HEK293 (cell line): ENCODE measurements around the gene SART3.

Experiments
- BCL11A ChIP-seq: fragments of 450-650 bp; formaldehyde crosslinking; IDR thresholded peaks from 2 replicates; pipeline ENCODE4 v1.5.1; 2016; ENCODE audit warnings: low read depth, missing biosample characterization, missing genetic modification characterization
- BCL11B ChIP-seq: fragments of 450-650 bp; formaldehyde crosslinking; IDR thresholded peaks from 2 replicates; pipeline ENCODE4 v1.5.1; 2016; ENCODE audit warnings: low read depth, missing biosample characterization, missing genetic modification characterization
- GFI1B ChIP-seq: fragments of 450-650 bp; formaldehyde crosslinking; IDR thresholded peaks from 2 replicates; pipeline ENCODE4 v1.5.1; 2016; ENCODE audit warnings: missing biosample characterization, missing genetic modification characterization
- GLI2 ChIP-seq: fragments of 450-650 bp; formaldehyde crosslinking; IDR thresholded peaks from 2 replicates; pipeline ENCODE4; 2017; ENCODE audit warnings: missing biosample characterization, missing genetic modification characterization, low read depth, borderline replicate concordance
- KLF16 ChIP-seq: fragments of 450-650 bp; formaldehyde crosslinking; IDR thresholded peaks from 2 replicates; pipeline ENCODE4 v1.5.1; 2017; ENCODE audit warnings: missing biosample characterization, missing genetic modification characterization
- KLF17 ChIP-seq: fragments of 450-650 bp; formaldehyde crosslinking; IDR thresholded peaks from 2 replicates; pipeline ENCODE4 v1.5.1; 2016; ENCODE audit warnings: missing biosample characterization, missing genetic modification characterization
- KLF7 ChIP-seq: fragments of 450-650 bp; formaldehyde crosslinking; IDR thresholded peaks from 2 replicates; pipeline ENCODE4 v1.5.1; 2016; ENCODE audit warnings: missing biosample characterization, missing genetic modification characterization, borderline replicate concordance
- PATZ1 ChIP-seq: fragments of 450-650 bp; formaldehyde crosslinking; IDR thresholded peaks from 2 replicates; pipeline ENCODE4 v1.5.1; 2016; ENCODE audit warnings: missing biosample characterization, missing genetic modification characterization
- PRDM4 ChIP-seq: fragments of 450-650 bp; formaldehyde crosslinking; IDR thresholded peaks from 2 replicates; pipeline ENCODE4 v1.5.1; 2017; ENCODE audit warnings: missing biosample characterization, missing genetic modification characterization
- SP3 ChIP-seq: fragments of 450-650 bp; formaldehyde crosslinking; IDR thresholded peaks from 2 replicates; pipeline ENCODE4 v1.5.1; 2016; ENCODE audit warnings: missing biosample characterization, missing genetic modification characterization
- ZBTB11 ChIP-seq: fragments of 450-650 bp; formaldehyde crosslinking; conservative IDR thresholded peaks from 2 replicates; pipeline ENCODE4 v1.5.1; 2016; ENCODE audit warnings: low read depth, missing biosample characterization, missing genetic modification characterization
- ZFHX2 ChIP-seq: fragments of 450-650 bp; formaldehyde crosslinking; conservative IDR thresholded peaks from 2 replicates; pipeline ENCODE4 v1.5.1; 2016; ENCODE audit warnings: missing biosample characterization, missing genetic modification characterization
- ZFP37 ChIP-seq: fragments of 450-650 bp; formaldehyde crosslinking; IDR thresholded peaks from 2 replicates; pipeline ENCODE4 v1.5.1; 2016; ENCODE audit warnings: missing biosample characterization, missing genetic modification characterization
- ZFP69B ChIP-seq: fragments of 450-650 bp; formaldehyde crosslinking; IDR thresholded peaks from 2 replicates; pipeline ENCODE4 v1.5.1; 2016; ENCODE audit warnings: missing biosample characterization, missing genetic modification characterization
- ZNF133 ChIP-seq: fragments of 450-650 bp; formaldehyde crosslinking; IDR thresholded peaks from 2 replicates; pipeline ENCODE4 v1.5.1; 2016; ENCODE audit warnings: missing biosample characterization, missing genetic modification characterization
- ZNF155 ChIP-seq: fragments of 450-650 bp; formaldehyde crosslinking; IDR thresholded peaks from 2 replicates; pipeline ENCODE4 v1.5.1; 2016; ENCODE audit warnings: missing biosample characterization, missing genetic modification characterization
- ZNF157 ChIP-seq: fragments of 450-650 bp; formaldehyde crosslinking; IDR thresholded peaks from 2 replicates; pipeline ENCODE4 v1.5.1; 2016; ENCODE audit warnings: missing biosample characterization, missing genetic modification characterization
- ZNF169 ChIP-seq: fragments of 450-650 bp; formaldehyde crosslinking; IDR thresholded peaks from 2 replicates; pipeline ENCODE4 v1.5.1; 2016; ENCODE audit warnings: missing biosample characterization, missing genetic modification characterization
- ZNF184 ChIP-seq: fragments of 450-650 bp; IDR thresholded peaks from 2 replicates; pipeline ENCODE4 v1.5.1; 2018; ENCODE audit warnings: missing biosample characterization, mild to moderate bottlenecking, missing genetic modification characterization
- ZNF223 ChIP-seq: fragments of 450-650 bp; formaldehyde crosslinking; IDR thresholded peaks from 2 replicates; pipeline ENCODE4 v1.5.1; 2016; ENCODE audit warnings: missing biosample characterization, missing genetic modification characterization
- ZNF24 ChIP-seq: fragments of 450-650 bp; formaldehyde crosslinking; IDR thresholded peaks from 2 replicates; pipeline ENCODE4 v1.5.1; 2016; ENCODE audit warnings: missing biosample characterization, missing genetic modification characterization
- ZNF248 ChIP-seq: fragments of 450-650 bp; formaldehyde crosslinking; IDR thresholded peaks from 2 replicates; pipeline ENCODE4 v1.5.1; 2017; ENCODE audit warnings: missing biosample characterization, missing genetic modification characterization
- ZNF274 ChIP-seq, 2 experiments: fragments of 200-500 bp in 1 of 2; fragments of 450-650 bp in 1 of 2; sonication (Bioruptor generic) in 1 of 2; formaldehyde crosslinking in 1 of 2; IDR thresholded peaks; 2 replicates each; pipeline versions ENCODE4 v1.5.1 to v1.6.1; 2014 to 2016; ENCODE audit warnings: borderline replicate concordance in 1 of 2, inconsistent platforms in 1 of 2, low read length in 1 of 2, missing biosample characterization in 1 of 2, missing genetic modification characterization in 1 of 2
- ZNF350 ChIP-seq: fragments of 450-650 bp; formaldehyde crosslinking; IDR thresholded peaks from 2 replicates; pipeline ENCODE4 v1.5.0; 2017; ENCODE audit warnings: missing biosample characterization, mild to moderate bottlenecking, missing genetic modification characterization
- ZNF555 ChIP-seq: fragments of 450-650 bp; formaldehyde crosslinking; conservative IDR thresholded peaks from 2 replicates; pipeline ENCODE4 v1.5.1; 2017; ENCODE audit warnings: missing biosample characterization, mild to moderate bottlenecking, missing genetic modification characterization, inconsistent platforms
- ZNF571 ChIP-seq: fragments of 450-650 bp; formaldehyde crosslinking; IDR thresholded peaks from 2 replicates; pipeline ENCODE4 v1.5.0; 2017; ENCODE audit warnings: missing biosample characterization, missing genetic modification characterization
- ZNF677 ChIP-seq: fragments of 450-650 bp; IDR thresholded peaks from 2 replicates; pipeline ENCODE4 v1.5.0; 2018; ENCODE audit warnings: missing biosample characterization, mild to moderate bottlenecking, missing genetic modification characterization, moderate library complexity
- ZNF768 ChIP-seq: fragments of 450-650 bp; formaldehyde crosslinking; IDR thresholded peaks from 2 replicates; pipeline ENCODE4 v1.5.1; 2018; ENCODE audit warnings: missing biosample characterization, mild to moderate bottlenecking, missing genetic modification characterization
- ZSCAN16 ChIP-seq: fragments of 450-650 bp; formaldehyde crosslinking; IDR thresholded peaks from 2 replicates; pipeline ENCODE4 v1.5.1; 2016; ENCODE audit warnings: missing biosample characterization, missing genetic modification characterization
- ZSCAN18 ChIP-seq: fragments of 450-650 bp; formaldehyde crosslinking; IDR thresholded peaks from 2 replicates; pipeline ENCODE4 v1.5.1; 2016; ENCODE audit warnings: missing biosample characterization, missing genetic modification characterization

The SART3 gene

GRCh38 chr12:108514973-108515814 lies 45.8 kb downstream of the SART3 start, which contains the start of gene FICD (continued):
- TF ChIP-seq ZFHX2 (tag by site-specific recombination) (no peak), ZNF24 (tag by site-specific recombination) (0 out of 2 replicates have a peak, but pooled peaks have one; percentile 57), ZNF169 (no peak), KLF17 (tag by site-specific recombination) (peak; percentile 85), ZNF555 (tag by site-specific recombination) (no peak), KLF16 (tag by site-specific recombination) (peak; percentile 77), ZSCAN18 (tag by site-specific recombination) (no peak), ZBTB11 (tag by site-specific recombination) (peak; percentile 52; the same call in 1 of the 2 replicates), ZNF677 (tag by site-specific recombination) (no peak), ZFP69B (no peak), ZNF248 (tag by site-specific recombination) (no peak), ZNF155 (tag by site-specific recombination) (no peak), BCL11B (no peak), BCL11A (tag by site-specific recombination) (no peak), ZNF223 (tag by site-specific recombination) (no peak), PATZ1 (no peak), SP3 (tag by site-specific recombination) (peak; percentile 92), GLI2 (tag by site-specific recombination) (no peak), ZNF184 (tag by site-specific recombination) (no peak), ZNF571 (tag by site-specific recombination) (no peak), KLF7 (tag by site-specific recombination) (no peak), ZNF133 (tag by site-specific recombination) (no peak), ZSCAN16 (tag by site-specific recombination) (no peak), ZNF768 (tag by site-specific recombination) (no peak), ZNF157 (tag by site-specific recombination) (no peak), ZFP37 (no peak), GFI1B (tag by site-specific recombination) (no peak), ZNF350 (tag by site-specific recombination) (no peak), ZNF274 (IDR thresholded peaks at IDR 0.05; ENCODE audit: low read length) (no peak), ZNF274 (tag by site-specific recombination; IDR thresholded peaks at IDR 0.05; ENCODE audit: borderline replicate concordance) (no peak), PRDM4 (tag by site-specific recombination) (no peak)
